WTC11 (cell line): Measurements from ENCODE around the gene WDR82.

ENCODE experiments used
- AFF4 ChIP-seq: sonication (generic); formaldehyde crosslinking; IDR thresholded peaks from 2 replicates; pipeline ENCODE4 v1.8.1; 2023; ENCODE audit warnings: mild to moderate bottlenecking, missing genetic modification reagents, borderline replicate concordance
- GRHL2 ChIP-seq: fragments of 250-450 bp; sonication (Bioruptor Pico); IDR thresholded peaks from 2 replicates; pipeline ENCODE4 v1.8.0; 2022; ENCODE audit warnings: mild to moderate bottlenecking, moderate library complexity; ENCODE audit not compliant: insufficient replicate concordance, severe bottlenecking
- HMGA2 ChIP-seq: fragments of 250-450 bp; sonication (Bioruptor Pico); IDR thresholded peaks from 2 replicates; pipeline ENCODE4 v1.4.0; 2021; ENCODE audit warnings: mild to moderate bottlenecking, moderate library complexity
- SP1 ChIP-seq: sonication (generic); formaldehyde crosslinking; conservative IDR thresholded peaks from 2 replicates; pipeline ENCODE4 v1.8.1; 2022; ENCODE audit warnings: missing genetic modification reagents
- TEAD4 ChIP-seq: sonication (generic); formaldehyde crosslinking; IDR thresholded peaks from 2 replicates; pipeline ENCODE4 v1.8.0; 2022; ENCODE audit warnings: mild to moderate bottlenecking, missing genetic modification reagents
- ZNF138 ChIP-seq: sonication (generic); formaldehyde crosslinking; conservative IDR thresholded peaks from 2 replicates; pipeline ENCODE4 v1.8.1; 2022; ENCODE audit warnings: mild to moderate bottlenecking, moderate library complexity, missing genetic modification reagents
- ZNF232 ChIP-seq: sonication (generic); formaldehyde crosslinking; IDR thresholded peaks from 2 replicates; pipeline ENCODE4 v1.8.0; 2022; ENCODE audit warnings: mild to moderate bottlenecking, missing genetic modification reagents
- ZNF512 ChIP-seq: sonication (generic); formaldehyde crosslinking; IDR thresholded peaks from 2 replicates; pipeline ENCODE4 v1.8.1; 2022; ENCODE audit warnings: missing genetic modification reagents, borderline replicate concordance
- TF ChIP-seq, protein P1 (sequence below): fragments of 200-600 bp; IDR thresholded peaks from 2 replicates; pipeline ENCODE4 v1.8.0; 2022; ENCODE audit warnings: antibody characterized with exemption
- TF ChIP-seq, protein P2 (sequence below): sonication (generic); formaldehyde crosslinking; IDR thresholded peaks from 2 replicates; pipeline ENCODE4 v1.8.1; 2022; ENCODE audit warnings: low read depth, mild to moderate bottlenecking, moderate library complexity, missing genetic modification reagents, borderline replicate concordance
- TF ChIP-seq, protein P3 (sequence below): sonication (generic); formaldehyde crosslinking; IDR thresholded peaks from 2 replicates; pipeline ENCODE4 v1.8.0; 2022; ENCODE audit warnings: mild to moderate bottlenecking, missing genetic modification reagents
- TF ChIP-seq, protein P4 (sequence below): sonication (generic); formaldehyde crosslinking; IDR thresholded peaks from 2 replicates; pipeline ENCODE4 v1.8.0; 2023; ENCODE audit warnings: missing genetic modification reagents

- TF ChIP-seq, protein P1, sequence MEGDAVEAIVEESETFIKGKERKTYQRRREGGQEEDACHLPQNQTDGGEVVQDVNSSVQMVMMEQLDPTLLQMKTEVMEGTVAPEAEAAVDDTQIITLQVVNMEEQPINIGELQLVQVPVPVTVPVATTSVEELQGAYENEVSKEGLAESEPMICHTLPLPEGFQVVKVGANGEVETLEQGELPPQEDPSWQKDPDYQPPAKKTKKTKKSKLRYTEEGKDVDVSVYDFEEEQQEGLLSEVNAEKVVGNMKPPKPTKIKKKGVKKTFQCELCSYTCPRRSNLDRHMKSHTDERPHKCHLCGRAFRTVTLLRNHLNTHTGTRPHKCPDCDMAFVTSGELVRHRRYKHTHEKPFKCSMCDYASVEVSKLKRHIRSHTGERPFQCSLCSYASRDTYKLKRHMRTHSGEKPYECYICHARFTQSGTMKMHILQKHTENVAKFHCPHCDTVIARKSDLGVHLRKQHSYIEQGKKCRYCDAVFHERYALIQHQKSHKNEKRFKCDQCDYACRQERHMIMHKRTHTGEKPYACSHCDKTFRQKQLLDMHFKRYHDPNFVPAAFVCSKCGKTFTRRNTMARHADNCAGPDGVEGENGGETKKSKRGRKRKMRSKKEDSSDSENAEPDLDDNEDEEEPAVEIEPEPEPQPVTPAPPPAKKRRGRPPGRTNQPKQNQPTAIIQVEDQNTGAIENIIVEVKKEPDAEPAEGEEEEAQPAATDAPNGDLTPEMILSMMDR, result no peak
- no peak for TF ChIP-seq SP1 (CRISPR knock-in tag)
- no peak for TF ChIP-seq ZNF512 (CRISPR knock-in tag)
- no peak for TF ChIP-seq TEAD4 (CRISPR knock-in tag)
- TF ChIP-seq ZNF232, result no peak
- TF ChIP-seq, protein P2, sequence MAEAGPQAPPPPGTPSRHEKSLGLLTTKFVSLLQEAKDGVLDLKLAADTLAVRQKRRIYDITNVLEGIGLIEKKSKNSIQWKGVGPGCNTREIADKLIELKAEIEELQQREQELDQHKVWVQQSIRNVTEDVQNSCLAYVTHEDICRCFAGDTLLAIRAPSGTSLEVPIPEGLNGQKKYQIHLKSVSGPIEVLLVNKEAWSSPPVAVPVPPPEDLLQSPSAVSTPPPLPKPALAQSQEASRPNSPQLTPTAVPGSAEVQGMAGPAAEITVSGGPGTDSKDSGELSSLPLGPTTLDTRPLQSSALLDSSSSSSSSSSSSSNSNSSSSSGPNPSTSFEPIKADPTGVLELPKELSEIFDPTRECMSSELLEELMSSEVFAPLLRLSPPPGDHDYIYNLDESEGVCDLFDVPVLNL (CRISPR knock-in tag), result no peak
- TF ChIP-seq, protein P3, sequence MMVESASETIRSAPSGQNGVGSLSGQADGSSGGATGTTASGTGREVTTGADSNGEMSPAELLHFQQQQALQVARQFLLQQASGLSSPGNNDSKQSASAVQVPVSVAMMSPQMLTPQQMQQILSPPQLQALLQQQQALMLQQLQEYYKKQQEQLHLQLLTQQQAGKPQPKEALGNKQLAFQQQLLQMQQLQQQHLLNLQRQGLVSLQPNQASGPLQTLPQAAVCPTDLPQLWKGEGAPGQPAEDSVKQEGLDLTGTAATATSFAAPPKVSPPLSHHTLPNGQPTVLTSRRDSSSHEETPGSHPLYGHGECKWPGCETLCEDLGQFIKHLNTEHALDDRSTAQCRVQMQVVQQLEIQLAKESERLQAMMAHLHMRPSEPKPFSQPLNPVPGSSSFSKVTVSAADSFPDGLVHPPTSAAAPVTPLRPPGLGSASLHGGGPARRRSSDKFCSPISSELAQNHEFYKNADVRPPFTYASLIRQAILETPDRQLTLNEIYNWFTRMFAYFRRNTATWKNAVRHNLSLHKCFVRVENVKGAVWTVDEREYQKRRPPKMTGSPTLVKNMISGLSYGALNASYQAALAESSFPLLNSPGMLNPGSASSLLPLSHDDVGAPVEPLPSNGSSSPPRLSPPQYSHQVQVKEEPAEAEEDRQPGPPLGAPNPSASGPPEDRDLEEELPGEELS, result no peak
- no peak for TF ChIP-seq HMGA2 (CRISPR knock-in tag)
- TF ChIP-seq ZNF138 (CRISPR knock-in tag), result no peak
- no peak for TF ChIP-seq AFF4 (CRISPR knock-in tag)
- TF ChIP-seq, protein P4, sequence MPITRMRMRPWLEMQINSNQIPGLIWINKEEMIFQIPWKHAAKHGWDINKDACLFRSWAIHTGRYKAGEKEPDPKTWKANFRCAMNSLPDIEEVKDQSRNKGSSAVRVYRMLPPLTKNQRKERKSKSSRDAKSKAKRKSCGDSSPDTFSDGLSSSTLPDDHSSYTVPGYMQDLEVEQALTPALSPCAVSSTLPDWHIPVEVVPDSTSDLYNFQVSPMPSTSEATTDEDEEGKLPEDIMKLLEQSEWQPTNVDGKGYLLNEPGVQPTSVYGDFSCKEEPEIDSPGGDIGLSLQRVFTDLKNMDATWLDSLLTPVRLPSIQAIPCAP (CRISPR knock-in tag), result no peak
- TF ChIP-seq GRHL2 (CRISPR knock-in tag), result no peak
Measured at GRCh38 chr3:52270252-52270754, 8.1 kb downstream of the WDR82 start.
